Activated CD4-positive, CD25-positive, alpha-beta regulatory T cell treated with anti-CD3 and anti-CD28 coated beads, Interleukin-2, amount 50 U/mL, for 24 hours (primary cell): ENCODE results near the gene FLYWCH1.
A peak's percentile ranks its signal among the peaks of the same experiment; 100 is the strongest.
"Not testable (repeated sequence)": the region's sequence is repeated elsewhere in the genome, so short reads cannot be mapped to it uniquely, and the experiment has no call there.

ENCODE experiments used
- ATAC-seq, 2 donors: fragments of 150-1000 bp; cut with Tn5 transposase; one replicate each; pipeline ENCODE4 v1.10.0; 2021; ENCODE audit warnings: mild to moderate bottlenecking in 1 of 2, moderate library complexity in 1 of 2

Gene FLYWCH1

DNA sequence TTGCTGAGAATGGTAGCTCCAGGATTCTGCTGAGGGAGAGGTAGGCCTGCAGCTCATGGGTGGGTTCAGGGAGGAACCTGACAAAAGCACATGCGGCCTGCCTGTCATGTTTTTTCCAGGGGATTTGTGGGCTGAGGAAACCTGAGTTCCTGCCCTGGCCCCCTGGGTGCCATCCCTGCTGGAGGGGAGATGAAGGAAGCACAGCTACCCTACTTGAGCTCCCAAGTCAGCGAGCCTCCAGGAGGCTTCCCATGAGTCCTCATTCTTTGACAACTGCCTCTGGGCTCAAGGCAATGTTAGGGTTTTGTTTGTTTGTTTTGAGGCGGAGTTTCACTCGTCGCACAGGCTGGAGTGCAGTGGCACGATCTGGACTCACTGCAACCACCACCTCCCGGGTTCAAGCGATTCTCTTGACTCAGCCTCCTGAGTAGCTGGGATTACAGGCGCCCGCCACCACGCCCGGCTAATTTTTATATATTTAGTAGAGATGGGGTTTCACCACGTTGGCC is 12.1 kb upstream of the FLYWCH1 start:
- ATAC-seq, result no peak

DNA sequence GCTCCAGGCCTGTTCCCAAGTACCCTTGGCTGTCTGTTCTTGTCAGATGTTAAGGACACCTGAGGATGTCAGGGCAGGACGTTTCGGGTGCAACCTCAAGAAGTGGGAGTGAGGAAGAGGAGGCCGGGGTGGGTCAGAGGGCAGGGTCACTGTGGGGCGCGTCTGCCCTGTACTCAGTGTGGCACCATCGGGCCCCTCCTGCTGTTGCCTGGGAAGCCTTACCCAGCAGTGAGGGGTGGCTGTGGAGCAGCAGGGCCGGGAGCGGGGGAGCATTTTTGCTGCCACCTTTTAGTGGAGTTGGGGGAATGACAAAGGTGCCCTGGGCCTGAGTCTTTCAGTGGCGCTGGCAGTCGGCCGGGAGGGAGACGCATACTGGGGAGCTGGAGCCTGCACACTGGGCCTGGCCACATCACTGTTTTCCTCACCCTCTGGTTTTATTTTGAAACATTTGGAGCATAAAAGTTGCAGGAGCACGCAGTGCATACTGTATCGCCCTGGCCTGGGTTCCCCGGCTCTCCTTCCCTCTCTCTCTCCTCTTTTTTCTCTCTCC is 11.1 kb upstream of the FLYWCH1 start:
- ATAC-seq, result no peak

DNA sequence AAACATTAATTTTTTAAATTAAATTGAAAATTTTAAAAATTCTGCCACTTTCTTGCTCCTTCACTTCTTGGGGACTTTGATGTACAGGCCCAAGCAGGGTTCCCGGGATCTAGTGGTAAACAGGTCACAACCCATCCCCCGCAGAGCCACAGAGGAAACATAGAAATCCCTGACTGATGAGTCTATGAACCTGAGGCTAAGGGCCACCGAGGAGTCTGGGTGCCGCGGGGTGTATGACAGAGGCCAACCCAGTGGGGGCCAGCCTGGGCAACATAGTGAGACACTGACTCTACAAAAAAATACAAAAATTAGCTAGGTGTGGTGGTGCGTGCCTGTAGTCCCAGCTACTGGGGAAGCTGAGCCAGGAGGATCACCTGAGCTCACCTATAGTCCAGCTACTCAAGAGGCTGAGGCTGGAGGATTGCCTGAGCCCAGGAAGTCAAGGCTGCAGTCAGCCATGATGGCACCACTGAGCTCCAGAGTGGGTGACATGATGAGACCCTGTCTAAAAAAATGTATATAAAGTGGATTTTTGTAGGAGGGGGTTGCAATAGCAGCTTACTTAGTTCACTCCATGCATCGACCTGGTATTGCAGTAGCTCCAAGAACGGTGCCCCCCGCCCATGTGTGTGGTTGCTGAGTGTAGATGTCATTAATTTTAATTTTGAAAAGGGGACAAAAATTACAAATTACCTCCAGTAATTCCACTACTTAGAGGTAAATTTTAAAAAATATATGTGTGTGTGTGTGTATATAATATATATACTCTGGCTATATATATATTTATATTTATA is 9.2 kb upstream of the FLYWCH1 start:
- no peak for ATAC-seq

DNA sequence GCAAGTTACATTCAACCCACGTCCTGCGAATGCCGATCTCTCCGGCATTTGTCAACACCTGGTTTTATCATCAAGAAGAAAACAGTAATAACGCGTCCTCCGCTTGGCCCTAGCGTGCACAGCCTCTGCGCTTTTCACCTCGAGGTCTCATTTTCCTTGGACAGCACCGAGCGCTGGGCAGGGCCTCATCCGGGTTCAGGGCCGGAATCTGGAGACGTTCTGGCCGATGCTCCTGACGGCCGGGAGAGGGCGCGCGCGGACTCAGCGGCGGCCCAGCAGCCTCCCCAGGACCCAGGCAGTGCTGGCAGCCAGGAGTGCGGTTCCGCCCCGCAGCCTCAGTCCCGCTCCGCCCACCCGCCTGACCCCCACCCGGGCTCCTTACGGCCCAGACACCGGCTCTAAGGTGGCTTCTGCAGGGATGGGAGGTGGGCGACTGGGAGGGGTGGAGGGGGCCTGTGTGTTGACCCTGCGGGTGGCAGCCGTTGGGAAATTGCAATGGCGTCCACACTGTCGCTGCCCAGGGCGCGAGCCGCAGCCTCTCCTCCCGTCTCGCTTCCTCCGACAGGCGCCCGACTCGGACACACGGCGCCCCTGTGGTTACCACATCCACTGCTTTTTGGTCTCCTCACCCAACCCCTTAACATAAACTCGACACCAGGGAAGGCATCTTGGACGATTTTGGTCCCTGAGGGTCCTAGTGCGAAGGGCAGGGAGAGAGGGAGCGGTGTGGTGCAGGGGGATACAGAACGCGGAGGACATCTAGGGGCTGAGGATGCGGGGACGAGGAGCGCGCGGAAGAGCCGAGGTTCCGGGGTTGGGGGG is 7.4 kb upstream of the FLYWCH1 start:
- ATAC-seq, result peak; percentile 61 to 69

DNA sequence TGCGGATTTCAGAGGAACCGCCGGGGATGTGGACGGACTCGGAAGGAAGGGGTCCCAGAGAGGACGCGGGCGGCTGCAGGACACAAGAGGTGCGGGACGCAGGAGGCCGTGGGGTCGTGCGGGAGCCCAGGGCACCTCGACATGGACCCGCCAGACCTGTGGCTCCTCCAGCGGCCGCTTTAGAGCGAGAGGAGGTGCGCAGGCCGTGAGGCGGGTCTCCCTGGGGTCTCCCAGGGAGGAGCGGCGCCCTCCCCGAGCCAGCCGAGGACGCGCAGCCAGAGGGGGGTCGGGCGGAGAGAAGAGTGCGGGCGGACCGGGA is 6.8 kb upstream of the FLYWCH1 start:
- peak; percentile 2 to 14 for ATAC-seq

DNA sequence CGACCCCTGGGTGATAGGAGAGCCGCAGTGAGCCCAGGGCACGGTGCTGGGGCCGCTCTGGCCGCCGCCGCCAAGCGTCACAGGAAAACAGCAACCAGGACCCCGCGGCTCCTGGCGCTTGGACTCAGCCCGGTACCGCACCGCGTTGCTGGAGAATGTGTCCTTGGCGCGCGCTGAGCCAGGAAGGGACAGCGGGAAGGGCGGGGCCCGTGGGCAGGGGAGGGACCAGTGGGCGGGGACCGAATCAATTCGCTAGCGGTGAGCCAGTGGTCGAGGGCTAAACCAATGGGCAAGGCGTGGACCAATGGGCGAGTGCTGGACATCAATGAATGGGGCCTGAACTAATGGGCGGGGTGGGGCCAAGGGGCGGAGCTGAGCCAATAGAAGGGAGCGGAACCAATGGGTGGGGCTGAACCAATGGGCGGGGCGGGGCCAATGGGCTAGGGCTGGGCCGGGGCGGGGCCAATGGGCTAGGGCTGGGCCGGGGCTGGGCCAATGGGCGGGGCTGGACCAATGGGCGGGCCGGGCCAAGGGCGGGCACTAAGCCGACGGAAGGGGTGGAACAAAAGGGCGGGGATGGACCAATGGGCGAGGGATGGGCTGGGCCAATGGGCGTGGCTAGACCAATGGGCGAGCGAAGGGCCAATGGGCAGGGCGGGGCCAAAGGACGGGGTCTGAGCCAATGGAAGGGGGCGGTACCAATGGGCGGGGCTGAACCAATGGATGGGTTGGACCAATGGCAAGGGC is 6.3 kb upstream of the FLYWCH1 start:
- peak; percentile 74 to 77 for ATAC-seq

DNA sequence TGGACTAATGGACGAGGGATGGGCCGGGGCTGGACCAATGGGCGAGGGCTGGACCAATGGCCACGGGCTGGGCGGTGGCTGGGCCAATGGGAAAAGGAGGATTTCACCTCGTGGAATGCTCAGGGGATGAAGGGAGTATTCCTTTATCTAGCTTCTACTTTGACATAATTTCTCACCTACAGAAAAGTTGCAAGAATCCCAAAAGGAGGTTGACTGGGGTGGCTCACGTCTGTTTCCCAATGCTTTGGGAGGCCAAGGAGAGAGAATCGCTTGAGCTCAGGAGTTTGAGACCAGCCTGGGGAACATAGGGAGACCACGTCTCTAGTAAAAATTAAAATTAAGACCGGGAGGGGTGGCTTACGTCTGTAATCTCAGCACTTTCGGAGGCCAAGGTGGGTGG is 5.7 kb upstream of the FLYWCH1 start:
- ATAC-seq, result no peak

DNA sequence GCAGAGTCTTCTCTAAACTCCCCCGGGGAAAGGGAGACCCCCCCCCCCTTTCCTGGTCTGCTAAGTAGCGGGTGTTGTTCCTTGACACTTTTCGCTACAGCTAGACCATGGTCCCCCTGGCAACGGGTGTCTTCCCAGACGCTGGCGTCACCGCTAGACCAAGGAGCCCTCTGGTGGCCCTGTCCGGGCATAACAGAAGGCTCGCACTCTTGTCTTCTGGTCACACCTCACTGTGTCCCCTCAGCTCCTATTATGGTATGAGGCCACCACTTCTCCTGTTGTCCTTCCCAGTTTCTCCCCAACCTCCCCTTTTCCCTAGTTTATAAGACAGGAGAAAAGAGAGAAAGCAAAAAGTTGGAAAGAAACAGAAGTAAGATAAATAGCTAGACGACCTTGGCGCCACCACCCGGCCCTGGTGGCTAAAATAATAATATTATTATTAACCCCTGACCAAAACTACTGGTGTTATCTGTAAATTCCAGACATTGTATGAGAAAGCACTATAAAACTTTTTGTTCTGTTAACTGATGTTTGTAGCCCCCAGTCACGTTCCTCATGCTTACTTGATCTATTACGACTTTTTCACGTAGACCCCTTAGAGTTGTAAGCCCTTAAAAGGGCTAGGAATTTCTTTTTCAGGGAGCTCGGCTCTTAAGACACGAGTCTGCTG is 4.5 kb upstream of the FLYWCH1 start:
- not testable (repeated sequence) for ATAC-seq

DNA sequence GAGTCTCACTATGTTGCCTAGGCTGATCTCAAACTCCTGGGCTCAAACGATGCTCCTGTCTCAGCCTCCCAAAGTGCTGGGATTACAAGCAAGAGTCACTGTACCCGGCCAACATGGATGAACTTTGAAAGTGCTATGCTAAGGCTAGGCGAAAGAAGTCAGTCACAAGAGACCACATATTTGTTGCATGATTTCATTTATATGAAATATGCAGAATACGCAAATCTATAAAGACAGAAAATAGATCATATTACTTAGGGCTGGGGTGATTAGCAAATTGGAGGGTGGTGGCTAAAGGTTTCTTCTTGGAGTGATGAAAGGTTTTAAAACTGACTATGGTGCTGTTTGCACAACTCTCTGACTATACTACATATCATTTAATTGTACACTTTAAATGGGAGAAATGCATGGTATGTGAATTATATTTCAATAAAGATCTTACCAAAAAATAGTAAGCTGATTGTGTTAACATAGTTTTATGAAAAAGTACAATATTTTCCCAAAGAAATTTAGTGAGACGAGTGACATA is 1.2 kb upstream of the FLYWCH1 start:
- no peak for ATAC-seq

DNA sequence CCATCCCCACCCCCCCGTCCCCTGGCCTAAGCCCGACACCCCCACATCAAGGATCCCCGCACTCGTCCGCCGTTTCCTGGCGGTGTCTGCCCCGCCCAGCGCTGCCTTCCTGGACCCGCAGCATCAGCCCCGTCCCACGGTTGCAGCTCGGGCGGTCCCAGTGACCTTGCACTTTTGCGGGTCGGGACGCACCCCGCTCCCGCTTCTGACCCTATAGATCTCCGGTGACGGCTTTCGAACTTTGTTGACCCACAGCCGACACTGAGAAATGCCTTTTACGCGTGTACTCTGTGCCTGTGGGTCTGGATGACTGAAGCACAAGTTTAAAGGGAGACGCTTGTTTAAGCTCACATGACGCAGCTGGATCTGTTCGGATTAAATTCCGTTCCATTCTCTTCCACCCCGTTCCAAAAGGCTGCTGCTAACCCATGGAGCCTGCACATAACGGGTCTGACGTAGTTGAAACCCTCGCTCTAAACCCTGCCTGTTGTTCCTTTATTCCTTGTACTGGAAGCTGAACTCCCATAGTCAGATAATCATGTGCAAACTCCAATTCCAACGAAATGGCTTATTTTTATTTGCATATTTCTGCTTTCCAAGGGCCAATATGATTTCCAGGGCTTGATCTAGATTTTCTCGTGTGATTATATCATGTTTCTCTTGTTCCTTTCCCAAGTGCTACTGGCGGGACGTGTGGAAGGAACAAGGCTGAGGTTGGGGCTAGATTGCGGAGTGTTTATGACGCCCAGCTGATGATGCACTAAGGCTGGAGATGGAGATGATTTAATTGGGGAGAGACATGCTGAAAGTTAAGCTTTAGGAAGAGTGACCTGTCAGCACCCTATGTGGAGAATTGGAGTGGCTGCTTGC is 834 bp downstream of the FLYWCH1 start:
- ATAC-seq, result peak; percentile 24 to 36

DNA sequence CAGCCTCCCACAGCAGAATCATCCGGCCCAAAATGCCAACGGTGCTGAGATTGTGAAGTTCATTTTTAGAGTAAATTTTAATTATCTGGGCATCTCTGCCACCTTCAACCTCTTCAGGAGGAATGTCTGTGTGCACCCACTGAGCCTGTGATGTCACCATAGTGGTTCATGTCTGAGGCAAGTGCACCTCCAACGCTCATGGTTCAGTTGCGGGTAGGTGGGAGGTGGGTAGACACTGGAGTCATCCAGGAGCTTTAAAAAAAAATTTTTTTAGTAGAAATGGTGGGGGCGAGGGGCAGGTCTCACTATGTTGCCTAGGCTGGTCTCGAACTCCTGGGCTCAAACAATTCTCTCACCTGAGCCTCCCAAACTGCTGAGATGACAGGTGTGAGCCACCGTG is 1.9 kb downstream of the FLYWCH1 start:
- no peak for ATAC-seq

DNA sequence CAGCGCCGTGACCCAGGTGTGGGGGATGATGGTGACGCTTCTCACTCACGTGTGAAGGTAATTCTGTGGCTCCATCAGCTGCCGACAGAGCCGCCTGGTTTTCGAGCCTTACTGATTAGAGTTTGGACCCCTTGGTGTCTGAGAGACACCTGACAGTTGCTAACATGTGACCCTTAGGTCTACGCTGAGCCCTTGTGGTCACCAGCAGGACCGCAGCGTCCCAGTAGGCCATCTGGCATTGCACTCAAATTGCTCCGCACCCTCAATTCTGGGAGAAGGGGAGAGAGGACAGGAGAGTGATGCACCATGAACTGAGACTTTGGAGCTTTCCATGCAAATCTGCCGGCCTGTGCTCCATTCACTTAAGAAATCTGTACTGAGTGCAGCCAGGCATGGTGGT is 2.5 kb downstream of the FLYWCH1 start:
- ATAC-seq, result no peak

DNA sequence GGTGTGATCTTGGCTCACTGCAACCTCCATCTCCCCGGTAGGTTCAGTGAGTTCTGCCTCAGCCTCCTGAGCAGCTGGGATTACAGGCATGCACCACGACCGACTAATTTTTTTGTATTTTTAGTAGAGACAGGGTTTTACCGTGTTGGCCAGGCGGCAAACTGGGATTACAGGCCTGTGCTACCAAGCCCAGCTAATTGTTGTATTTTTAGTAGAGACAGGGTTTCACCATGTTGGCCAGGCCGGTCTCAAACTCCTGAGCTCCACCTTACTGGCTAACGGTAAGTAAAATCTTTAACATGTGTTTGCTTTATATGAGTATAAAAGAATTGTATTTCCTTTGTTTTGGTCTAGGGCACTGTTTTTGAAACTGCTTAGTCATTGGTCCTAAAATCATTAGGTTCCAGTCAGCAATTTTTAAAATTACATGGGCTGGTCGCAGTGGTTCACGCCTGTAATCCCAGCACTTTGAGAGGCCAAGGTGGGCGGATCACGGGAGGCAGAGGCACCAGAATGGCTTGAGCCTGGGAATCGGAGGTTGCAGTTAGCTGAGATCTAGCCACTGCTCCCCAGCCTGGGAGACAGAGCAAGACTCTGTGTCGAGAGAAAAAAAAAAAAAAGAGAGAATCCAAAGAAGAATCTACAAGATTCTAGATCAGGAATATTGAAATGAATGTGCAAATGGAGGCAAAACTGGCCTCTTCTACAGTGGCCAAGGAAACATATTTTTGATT is 3.6 kb downstream of the FLYWCH1 start:
- ATAC-seq, result no peak

DNA sequence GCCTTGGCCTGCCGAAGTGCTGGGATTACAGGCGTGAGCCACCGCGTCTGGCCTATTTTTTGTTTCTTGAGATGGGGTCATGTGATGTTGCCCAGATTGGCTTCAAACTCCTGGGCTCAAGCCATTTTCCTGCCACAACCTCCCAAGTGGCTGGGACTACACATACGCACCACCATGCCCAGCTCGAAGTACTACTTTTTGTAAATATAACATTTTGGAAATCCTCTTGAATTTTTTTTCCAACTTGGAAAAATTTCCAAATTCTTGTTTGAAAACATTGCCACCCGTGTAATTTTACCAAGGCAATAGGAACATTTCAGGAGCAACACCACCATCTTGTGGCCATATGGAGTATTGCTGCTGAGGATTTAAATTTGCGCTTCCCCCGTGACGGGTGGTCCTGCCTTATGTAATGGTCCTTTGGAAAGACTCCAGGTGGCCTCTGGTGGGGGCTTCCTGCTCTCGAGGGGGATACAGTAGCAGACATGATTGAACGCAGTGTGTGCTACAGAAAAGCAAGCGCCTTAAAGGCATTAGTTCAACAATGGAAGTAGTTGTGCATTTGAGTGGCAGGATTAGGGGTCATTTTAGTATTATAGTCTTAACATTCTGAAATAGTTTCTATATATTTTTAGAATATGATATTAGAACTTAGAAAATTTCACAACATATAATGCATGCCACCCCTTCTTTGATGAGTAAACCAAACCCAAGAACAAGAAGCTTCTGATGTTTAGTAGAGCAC is 8.0 kb downstream of the FLYWCH1 start:
- peak in 1 of 2 donors; percentile 48 for ATAC-seq

DNA sequence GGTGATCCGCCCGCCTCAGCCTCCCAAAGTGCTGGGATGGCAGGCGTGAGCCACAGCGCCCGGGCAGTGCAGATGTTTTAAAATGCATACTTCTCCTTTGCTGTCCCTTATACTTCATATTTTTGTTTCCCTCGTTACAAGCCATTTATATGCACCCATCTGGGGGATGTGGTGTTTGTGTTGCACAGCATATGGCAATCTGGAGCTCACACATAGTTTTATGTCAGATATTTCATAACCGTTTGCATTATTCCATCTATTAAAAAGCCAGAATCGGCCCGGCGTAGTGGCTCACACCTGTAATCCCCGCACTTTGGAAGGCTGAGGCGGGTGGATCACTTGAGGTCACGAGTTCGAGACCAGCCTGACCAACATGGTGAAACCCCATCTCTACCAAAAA is 11.8 kb downstream of the FLYWCH1 start:
- no peak for ATAC-seq

DNA sequence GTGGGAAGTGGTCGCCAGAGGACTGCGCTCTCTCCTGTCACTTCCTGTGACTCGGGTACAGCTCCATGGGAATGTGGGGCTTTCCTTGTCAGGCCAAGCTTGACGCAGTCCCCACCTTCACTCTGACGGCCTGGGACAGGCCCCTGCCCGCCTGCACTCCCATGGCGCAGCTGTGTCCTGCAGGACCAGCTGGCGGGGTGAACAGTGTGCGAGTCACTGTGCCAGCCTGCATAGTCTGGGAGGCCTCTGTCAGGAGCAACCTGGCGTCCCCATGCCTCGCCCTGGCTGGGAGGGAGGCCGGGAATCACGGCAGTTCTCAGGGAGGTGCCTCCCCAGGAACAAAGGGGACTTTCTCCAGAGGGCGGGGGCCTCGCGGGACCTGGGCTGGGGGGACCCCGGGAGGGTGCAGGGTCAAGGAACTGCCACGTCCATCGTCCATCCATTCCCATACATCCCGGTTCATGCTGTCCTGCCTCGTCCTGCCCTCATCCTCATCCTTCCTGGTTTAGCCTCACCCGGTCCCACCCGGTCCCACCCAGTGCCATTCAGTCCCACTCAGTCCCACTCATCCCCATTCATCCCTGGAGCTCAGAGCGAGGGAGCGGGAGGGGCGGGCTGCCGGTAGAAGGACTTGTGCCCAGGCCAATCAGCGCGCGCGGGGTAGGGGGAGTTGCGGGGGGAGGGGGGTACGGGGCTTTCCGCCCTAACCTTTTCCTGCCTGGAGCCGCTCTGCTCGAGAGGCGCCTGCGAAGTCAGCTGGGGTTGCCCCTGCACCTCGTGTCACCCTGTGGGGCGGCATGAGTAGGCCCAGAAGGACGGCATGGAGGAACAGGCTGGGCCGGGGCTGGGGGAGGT is 13.4 kb downstream of the FLYWCH1 start:
- no peak for ATAC-seq

DNA sequence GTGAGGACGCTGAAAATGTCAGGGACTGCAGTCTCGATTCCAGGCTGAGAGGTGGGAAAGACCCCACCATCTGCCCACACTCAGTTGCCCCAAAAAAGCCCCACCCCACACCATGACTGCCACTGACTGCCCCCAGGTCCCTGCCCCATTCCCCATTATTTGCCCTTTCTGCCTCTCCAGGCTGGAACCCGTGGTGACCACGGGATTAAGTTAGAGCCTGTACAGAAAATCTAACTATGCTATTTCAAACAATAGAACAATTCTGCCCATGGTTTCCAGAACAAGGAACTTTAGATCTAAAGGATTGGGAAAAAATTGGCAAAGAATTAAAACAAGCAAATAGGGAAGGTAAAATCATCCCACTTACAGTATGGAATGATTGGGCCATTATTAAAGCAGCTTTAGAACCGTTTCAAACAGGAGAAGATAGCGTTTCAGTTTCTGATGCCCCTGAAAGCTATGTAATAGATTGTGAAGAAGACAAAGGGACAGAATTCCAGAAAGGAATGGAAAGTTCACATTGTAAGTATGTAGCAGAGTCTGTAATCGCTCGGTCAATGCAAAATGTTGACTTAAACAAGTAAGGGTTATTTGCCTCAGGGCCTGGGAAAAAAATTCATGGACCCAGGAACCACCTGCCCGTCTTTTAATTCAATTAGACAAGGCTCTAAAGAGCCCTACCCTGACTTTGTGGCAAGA is 14.4 kb downstream of the FLYWCH1 start:
- ATAC-seq, result no peak

DNA sequence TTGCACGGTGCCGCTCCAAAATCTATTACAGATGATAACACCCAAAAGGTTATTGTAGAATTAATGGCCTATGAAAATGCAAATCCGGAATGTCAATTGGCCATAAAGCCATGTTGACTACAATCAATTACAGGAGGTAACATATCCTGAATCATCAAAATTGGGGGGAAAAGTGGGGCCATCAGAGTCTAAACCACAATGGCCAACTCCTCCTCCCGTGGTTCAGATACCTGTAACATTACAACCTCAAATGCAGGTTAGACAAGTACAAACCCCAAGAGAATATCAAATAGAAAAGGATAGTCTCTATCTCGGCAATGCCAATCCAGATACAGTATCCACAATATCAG is 14.9 kb downstream of the FLYWCH1 start:
- no peak for ATAC-seq
